Iris pigment epithelial cell (primary cell): ENCODE results near the gene ANAPC2.

Experiments
- DNase-seq: peaks from one replicate; pipeline ENCODE4 v3.0.0-alpha.2; 2011; ENCODE audit warnings: low read depth

Gene ANAPC2

DNA sequence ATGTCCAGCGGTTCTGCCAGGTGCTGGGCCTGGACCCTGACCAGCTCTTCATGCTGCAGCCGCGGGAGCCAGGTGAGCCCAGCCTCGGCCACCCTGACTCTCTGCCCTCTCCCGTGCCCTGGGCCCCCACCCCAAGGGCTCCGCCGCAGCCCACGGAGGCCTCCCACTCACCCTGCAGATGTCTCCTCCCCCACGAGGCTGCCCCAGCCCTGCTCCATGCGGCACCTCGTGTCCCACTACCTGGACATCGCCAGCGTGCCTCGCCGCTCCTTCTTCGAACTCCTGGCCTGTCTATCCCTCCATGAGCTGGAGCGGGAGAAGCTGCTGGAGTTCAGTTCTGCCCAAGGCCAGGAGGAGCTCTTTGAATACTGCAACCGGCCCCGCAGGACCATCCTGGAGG, 26.3 kb upstream of the ANAPC2 start:
- no peak for DNase-seq

DNA sequence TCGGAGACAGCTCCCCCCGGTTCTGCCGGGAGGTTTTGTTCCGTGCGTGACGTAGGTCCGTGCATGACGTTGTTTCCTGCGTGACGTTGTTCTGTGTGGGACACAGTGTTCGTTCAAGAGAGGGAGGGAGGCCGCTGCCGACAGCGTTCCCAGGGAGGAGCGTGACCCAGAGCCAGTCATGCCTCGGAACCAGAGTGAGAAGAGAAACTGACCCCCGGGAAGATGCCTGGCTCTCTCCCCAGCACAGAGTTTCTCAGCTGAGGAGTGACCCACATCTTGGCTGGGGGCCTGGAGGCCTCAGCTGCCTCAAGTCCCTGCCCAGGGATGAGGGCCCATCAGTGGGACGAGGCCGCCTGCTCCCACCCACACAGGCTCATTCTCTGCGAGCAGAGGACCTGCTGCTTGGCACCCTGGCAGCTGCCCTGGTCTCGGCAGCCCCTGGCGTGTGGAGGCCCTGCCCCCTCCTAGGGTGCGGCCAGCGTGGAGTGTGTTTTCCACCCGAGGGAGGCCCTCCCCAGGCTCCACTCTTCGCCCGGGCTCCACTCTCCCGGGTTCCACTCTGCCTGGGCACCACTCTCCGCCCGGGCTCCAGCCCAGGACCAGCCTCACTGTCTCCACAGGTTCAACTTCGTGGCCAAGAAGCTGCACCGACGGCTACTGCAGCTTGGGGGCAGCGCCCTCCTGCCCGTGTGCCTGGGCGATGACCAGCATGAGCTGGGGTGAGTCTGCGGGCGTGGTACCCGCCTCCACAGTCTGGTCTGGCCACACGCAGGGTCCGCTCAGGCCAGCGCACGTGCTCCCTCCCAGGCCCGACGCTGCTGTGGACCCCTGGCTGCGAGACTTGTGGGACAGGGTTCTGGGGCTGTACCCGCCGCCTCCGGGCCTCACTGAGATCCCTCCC, 25.1 kb upstream of the ANAPC2 start:
- no peak for DNase-seq

DNA sequence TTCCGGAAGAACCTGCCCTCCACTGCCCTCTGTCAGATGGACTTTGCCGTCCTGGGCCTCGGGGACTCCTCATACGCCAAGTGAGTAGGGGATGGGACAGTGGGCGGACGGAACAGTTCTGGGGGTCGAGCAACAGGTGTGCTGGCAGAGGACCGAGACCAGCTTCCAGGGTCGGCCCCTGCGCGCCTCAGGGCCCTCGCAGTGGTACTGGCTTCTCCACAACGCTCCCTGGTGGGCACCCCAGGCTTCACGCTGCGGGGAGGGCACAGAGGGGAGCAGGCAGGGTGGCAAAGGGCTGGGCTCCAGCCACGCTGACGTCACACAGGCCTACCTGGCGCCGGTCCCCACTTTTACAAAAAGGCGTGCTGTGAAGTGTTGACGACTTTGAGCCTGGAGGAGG, 24.2 kb upstream of the ANAPC2 start:
- no peak for DNase-seq

DNA sequence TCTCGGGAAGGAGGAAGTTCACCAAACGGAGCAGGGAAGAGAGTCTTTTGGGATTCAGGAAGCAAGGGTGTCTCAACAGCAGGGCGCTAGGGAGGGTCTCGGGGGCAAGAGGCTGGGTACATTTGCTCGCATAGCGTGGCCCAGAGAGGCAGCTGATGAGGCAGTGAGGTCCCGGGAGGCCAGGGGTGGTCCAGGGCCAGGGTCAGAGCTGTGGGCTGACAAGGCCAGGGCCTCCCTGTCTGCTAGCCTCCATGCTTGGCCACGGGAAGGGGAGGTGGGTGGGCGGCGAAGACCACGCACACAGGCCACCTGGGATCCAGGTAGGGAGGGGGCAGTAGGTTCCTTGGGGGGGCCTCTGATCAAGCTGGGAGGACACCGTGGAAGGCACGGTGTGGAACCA, 23.2 kb upstream of the ANAPC2 start:
- no peak for DNase-seq

DNA sequence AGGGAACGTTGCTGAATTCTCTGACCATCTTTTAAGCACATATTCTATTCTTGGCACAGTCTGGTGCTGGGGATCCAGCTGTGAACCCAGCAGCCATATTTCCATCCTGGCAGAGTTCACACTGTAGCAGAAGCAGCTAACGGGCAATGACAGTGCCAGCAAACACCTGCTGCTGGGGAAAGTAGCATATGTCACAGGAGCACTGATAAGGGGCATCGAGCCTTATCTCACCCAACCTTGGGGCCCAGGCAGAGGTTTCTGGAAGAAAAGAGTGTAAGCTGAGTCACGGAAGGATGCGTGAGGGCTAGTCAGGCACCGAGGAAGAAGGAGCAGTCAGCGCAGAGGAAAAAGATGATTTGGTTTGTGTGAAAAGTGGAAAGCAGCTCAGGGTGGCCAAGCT, 18.2 kb upstream of the ANAPC2 start:
- no peak for DNase-seq

DNA sequence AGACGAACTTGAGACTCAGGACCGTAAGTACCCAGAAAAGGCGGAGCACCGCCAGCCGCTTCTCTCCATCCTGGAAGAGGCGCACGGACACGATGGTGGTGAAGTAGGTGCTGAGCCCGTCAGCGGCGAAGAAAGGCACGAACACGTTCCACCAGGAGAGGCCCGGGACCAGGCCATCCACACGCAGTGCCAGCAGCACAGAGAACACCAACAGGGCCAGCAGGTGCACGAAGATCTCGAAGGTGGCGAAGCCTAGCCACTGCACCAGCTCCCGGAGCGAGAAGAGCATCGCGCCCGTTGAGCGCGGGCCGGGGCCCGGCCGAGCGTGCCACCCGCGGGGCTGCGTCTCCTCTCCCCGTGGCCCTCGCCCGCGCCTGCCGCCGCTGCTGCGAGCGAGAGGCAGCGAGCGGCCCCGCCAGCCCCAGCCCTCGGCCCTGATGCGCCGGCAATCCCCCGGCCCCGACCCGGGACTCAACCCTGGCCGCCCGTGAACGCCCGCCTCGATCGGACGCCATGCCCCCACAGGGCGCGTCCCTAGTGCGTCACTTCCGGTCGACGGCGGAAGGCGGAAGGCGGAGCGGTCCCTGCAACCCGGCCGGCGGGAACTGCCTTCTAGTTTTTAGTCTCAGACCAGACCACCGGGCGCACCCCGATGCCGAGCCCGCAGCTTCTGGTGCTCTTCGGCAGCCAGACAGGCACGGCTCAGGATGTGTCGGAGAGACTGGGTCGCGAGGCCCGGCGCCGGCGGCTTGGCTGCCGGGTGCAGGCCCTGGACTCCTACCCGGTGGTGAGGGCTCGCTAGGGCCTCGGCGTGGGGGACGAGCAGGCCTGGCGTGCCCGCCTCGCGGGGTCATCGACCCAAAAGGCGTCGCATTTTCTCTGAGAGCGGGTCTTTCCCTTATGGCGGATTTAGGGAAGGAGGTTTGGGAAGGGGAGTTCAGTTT, 17.0 kb upstream of the ANAPC2 start, which contains the start of the genes NDOR1 and TMEM203:
Gene NDOR1 (plus strand): TSS at position 575 of the 944 bp plus-strand sequence. CDS start 78 bp downstream, at position 653.
Gene TMEM203 (minus strand): TSS at position 523 of the 944 bp plus-strand sequence. CDS start 234 bp downstream, at position 289.
- peak; percentile 83 for DNase-seq

DNA sequence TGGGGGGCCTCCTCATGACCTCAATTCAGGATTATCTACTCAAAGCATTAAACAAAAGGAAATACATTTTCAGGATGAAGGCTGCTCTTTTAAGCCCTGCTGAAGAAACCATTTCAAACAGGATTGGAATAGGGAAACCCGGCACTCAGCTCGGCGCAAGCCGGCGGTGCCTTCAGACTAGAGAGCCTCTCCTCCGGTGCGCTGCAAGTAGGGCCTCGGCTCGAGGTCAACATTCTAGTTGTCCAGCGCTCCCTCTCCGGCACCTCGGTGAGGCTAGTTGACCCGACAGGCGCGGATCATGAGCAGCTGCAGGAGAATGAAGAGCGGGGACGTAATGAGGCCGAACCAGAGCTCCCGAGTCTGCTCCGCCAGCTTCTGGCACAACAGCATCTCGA, 16.4 kb upstream of the ANAPC2 start:
- DNase-seq: no peak

DNA sequence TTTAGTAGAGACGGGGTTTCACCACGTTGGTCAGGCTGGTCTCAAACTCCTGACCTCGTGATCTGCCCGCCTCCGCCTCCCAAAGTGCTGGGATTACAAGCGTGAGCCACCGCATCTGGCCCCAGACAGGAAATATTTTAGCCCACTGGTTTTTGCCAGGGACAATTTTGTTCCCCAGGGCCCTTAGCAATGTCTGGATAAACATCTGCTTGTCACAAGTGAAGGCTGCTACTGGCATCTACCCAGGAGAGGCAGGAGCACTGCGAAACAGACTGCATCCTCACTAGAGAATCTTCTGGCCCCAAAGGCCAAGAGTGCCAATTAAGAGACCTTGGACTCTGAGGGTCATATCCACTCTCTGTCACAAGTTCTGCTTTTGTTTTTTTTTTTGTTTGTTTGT, 14.6 kb upstream of the ANAPC2 start:
- no peak for DNase-seq

DNA sequence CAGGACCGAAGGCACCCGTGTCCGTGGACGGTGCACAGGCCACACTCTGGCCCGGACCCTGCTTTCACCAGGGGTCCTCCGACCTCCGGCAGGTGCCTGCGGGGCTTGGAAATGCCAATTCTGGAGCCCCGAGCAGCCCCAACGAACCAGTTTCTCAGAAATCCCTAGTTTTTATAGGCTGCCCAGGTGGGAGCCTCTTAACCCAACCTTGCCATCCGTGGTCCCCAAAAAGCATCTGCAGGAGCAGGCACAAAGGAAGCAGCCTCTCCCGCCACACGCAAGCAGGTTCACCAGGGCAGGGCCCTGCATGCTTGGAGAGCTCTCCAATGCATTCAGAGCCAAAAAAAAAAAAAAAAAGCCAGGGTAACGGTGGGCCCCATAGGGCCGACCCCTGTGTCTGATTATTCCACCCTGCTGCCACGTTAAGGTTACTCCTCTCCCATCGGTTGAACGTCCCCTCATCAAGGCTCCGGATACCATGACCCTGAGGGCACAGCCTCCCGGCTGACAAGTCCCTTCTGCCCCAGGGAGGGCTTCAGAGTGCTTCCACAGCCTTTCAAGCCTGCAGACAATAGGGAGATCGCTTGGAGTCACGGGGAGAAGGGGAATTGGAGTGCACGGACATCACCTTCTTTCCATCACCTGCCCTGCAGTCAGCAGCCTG, 13.0 kb upstream of the ANAPC2 start:
- DNase-seq: no peak

DNA sequence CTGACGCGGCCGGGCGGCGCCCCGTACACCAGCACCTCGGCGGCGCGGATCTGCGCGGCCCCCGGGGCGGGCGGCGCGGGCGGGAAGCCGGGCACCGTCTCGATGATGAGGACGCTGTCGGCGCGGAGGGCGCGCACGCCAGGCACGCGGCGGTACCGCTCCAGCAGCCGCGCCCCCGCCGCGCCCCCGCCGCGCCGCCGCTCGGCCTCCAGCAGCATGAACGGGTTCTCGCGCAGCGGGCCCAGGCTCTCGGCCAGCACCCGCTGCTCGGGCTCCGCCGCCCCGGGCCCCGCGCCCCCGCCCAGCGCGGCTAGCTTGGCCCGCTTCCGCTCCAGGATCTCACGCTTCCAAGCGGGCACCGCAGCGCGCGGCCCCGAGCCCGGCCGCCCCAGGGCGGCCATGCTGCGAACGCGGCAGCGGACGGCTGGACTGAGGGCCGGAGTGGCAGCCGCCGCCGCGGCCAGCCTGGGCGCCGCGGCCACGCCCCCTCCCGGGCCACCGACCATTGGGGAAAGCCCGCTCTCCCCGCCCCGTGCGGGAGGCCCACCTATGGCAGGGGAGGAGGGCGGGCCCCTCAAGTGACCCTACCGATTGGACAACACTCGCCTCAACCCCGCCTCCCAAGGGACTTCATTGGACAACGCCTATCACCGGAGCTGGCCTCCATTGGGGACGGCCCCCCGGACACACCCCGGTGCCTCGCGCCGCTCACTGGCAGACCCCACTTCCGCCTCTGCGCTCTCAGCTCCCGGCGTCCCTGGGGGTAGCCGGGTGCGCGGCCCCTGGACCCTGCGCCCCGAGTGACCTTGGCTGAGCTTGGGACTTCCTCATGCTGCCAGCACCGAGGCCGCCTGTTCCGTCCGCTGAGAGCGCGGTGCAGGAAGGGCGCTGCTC, 12.2 kb upstream of the ANAPC2 start, which contains the start of gene TPRN:
Gene TPRN (minus strand): TSS at position 431 of the 894 bp plus-strand sequence. CDS start 30 bp downstream, at position 401.
- peak; percentile 99 for DNase-seq

DNA sequence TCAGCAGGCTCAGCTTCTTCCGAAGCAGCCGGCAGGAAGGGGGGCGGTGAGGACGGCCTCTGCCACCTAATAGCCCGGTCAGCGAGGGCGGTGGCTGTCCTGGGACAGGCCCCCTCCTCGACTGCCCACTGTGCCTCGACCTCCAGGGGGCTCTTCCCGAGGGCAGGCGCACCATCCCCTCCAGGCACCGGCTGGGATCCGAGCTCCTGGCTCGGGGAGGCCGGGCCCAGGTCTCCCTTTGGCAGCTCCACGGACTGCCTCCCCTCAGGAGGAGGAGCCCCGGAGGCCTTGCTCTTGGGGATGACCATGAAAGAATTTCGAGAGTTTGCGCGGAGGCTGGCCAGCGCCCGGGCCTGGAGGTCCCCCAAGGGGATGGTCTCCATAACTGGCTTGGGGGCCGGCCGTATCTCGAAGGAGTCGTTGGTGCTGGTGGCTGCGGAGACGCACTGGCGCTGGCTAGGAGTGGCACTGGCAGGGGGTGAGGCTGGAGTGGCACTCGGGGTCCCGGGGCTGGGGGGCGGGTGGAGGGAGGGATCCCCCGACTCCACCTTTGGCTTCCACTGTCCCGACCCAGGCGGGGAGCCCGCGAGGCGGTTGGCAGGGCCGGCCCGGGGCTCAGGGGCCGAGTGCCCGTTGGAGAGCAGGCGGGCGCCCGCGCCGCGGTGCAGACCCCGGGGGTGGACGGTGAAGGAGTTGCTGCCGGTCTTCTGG, 11.2 kb upstream of the ANAPC2 start:
- DNase-seq: peak; percentile 48

DNA sequence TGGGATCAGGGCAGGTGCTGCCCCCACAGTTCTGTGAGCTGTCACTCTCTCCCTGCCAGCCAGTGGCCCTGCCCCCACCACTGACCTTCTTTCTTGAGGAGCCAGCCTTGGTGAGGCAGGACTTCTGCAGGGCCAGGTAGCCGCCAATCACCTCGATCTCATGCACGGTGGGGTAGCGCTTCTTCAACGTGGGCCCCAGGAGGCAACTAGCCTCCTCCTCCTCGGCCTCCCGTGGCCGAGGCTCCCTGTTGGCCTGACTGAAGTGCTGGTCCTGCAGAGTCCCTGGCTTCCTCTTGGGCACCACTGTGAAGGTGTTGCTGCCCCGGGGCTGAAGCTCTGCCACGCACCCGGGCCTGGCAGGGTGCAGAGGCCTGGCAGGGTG, 10.5 kb upstream of the ANAPC2 start:
- DNase-seq: no peak

DNA sequence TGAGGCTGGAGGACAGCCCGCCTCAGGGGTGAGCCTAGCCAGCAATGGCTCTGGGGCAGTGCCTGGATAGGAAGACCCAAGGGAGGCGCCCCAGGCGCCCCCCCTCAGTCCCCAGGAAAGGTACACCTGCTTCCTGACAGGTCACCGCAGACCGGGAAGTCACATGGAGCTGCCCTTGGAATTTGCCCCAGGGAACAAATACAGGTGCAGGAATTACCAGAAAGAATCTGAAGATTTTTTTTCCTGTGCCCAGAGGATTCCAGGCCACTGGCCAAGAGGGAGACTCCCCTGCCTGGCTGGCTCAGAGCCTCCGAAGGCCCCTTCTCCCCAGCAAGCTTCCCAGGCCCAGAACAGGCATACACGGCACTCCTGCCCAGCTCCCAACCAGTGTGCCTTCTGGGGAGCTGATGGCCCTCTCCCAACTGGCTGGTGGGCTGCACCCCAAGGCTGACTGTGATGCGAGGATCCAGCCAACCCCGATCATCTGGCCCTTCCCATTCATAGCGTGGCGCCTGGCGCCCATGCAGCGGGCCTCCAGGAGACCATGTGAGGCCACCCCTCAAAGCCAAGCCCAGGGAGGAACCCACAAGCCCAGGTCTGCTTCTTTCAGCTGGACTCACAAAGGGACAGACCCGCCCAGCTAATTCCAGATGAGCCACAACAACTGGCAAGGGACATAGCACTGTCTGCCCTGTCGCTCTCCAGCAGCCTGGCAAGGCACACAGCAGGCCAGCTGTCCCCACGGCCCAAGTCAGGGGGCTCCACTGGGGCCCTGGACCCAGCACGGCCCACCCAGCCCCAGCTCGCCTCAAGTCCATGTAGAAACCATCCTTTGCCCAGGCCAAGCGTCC, 9.9 kb upstream of the ANAPC2 start:
- DNase-seq: no peak

DNA sequence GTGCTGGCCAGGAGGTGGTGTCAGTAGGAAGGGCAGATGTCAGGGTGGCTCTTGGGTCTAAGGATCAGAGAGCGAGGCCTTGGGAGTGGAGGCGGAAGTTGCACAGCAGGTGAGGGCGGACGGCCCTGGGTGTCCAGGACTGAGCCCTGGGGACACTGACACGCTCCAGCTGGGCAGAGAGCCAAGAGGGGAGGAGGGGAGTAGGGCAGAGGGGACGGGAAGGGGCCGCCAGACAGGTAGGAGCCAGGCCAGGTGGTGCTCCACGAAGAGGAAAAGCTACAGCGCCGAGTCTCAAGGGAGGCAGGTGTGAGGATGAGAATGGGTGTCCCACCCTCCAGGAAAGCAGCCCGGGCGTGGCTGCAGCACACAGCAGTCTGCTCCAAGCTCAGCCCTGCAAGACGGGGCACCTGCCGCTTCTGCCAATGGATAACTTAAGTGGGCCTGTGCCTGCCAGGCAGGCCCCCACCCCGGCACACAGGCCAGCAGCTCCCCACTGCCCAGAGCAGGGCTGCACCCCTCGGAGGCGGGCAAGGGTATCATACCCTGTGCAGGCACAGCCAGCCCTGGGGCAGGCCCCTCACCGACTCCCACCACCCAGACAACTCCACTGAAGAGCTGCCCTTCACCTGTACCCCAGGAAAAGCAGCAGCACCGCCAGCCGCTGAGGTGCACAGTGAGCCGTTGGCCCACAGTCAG, 7.3 kb upstream of the ANAPC2 start:
- DNase-seq: no peak

DNA sequence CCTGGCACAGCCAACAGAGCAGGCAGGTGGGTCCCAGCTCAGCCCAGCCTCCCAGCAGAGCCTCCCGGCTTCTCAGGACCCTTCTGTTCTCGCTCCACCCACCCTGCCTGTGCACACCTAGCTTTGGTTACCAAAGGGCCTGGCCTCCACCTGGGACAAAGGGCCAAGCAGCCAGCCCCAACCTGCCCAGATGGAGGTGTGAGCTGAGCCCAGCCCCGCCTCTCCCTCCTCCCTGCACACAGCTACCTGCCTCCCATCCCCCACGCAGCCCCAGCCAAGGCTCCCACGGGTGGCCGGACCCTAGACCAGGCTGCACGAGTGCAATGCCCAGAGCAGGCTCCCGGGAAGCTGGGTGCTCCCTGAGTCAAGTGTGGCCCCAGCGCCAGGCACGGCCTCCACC, 6.5 kb upstream of the ANAPC2 start:
- DNase-seq: no peak

DNA sequence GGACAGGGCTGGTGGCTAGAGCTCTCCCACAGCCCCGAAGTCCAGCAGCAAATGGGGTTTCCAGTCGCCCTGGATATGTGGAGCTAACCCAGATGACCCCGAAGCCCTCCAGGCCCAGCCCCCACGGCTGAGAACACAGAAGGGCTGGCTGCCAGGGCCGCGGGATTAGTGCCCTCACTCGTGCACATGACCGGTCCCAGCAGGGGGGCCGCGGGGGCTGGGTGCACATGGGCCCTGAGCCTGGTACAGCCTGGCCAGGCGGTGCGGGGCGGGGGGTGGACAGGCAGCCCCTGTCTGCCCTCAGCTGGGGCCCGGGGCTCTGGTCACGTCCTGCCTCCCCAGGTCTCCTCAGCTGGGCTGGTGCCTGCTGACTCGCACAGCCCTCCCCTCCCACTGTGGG, 6.0 kb upstream of the ANAPC2 start:
- DNase-seq: no peak

DNA sequence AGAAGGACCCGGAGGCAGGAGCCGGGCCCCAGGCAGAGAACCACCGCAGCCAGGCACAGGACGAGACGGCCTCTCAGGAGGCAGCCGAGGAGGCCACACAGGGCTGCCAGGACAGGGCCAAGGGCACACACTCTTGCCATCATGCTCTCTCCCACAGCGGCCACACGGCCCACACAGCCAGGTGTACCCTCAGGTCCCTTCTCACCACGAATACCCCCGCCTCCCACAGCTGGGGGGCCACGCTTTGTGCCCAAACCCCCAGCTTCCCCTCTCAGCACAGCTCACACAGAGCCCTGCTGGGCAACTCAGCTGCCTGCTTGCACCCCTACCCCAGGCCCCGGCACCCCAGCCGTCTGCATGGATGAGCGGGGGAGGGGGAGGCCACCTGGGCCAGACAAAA, 5.4 kb upstream of the ANAPC2 start:
- no peak for DNase-seq

DNA sequence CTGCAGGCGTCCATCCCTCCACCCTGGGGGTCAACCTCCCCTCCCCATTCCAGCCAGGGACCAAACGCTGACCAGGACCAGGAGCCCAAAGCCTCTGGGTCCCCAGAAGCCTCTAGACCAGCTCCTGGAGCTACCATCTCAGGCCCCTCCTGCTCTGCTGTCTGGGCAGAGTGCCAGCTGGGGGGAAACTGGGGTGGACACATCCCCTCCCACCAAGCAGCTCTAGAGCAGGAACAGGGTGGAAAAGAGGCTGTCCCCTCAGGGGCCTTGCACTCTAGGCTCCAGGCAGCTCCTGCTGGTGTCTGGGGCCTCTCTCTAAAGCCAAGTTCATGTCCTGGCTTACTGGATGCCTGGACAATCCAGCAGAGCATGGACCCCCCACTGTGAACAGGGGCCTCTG, 4.5 kb upstream of the ANAPC2 start:
- DNase-seq: no peak

DNA sequence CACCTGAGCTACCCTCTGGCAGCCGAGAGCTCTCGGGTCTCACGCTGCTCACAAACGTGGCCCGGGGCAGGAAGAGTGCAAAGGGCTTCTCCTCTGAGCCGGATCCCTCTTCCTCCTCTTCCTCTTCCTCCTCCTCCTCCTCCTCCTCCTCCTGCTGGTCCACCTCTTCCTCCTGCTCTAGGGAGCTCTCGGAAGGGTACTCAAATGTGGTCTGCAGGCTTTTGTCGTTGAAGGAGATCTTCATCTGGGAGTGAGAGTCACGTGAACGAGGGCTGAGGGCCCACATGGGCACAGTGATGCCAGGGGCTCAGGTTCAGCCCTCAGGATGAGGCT, 4.1 kb upstream of the ANAPC2 start:
- DNase-seq: no peak
